Mesenchymal stem cell (in vitro differentiated cells and primary cell): ENCODE data around the gene ZCCHC7.

Source experiments
- DNase-seq: peaks from one replicate; pipeline ENCODE4 v3.0.0-alpha.2; 2013
- H2AFZ ChIP-seq: one replicate; pipeline ENCODE4 v1.6.1; 2013; ENCODE audit warnings: low read depth, mild to moderate bottlenecking, control low read depth, inconsistent platforms, low read length, moderate library complexity
- H2AK5ac ChIP-seq: 2 replicates; pipeline ENCODE4 v1.6.1; 2013; ENCODE audit warnings: low read length, moderate library complexity, mild to moderate bottlenecking, inconsistent platforms; ENCODE audit not compliant: severe bottlenecking
- H2BK120ac ChIP-seq: one replicate; pipeline ENCODE4 v1.6.1; 2013; ENCODE audit warnings: low read depth, mild to moderate bottlenecking, inconsistent platforms, low read length, moderate library complexity
- H2BK12ac ChIP-seq, 2 experiments: one replicate each; pipeline ENCODE4 v1.6.1; 2013; ENCODE audit warnings: inconsistent platforms in 2 of 2, low read length in 2 of 2, mild to moderate bottlenecking in 2 of 2, moderate library complexity in 2 of 2, control low read depth in 1 of 2
- H2BK15ac ChIP-seq: one replicate; pipeline ENCODE4 v1.6.1; 2013; ENCODE audit warnings: mild to moderate bottlenecking, low read depth, inconsistent platforms; ENCODE audit not compliant: poor library complexity, severe bottlenecking
- H2BK5ac ChIP-seq: 2 replicates; pipeline ENCODE4 v1.6.1; 2013; ENCODE audit warnings: low read depth, mild to moderate bottlenecking, low read length, control low read depth, inconsistent platforms; ENCODE audit not compliant: poor library complexity, severe bottlenecking
- H3K14ac ChIP-seq, 2 experiments: one replicate each; pipeline ENCODE4 v1.6.1; 2013; ENCODE audit warnings: inconsistent platforms in 2 of 2, low read length in 2 of 2, control low read depth in 1 of 2, mild to moderate bottlenecking in 1 of 2, moderate library complexity in 1 of 2
- H3K18ac ChIP-seq, 2 experiments: one replicate each; pipeline ENCODE4 v1.6.1; 2013; ENCODE audit warnings: inconsistent platforms in 2 of 2, low read length in 2 of 2, control low read depth in 1 of 2, low read depth in 1 of 2, mild to moderate bottlenecking in 1 of 2
- H3K23ac ChIP-seq, 2 experiments: one replicate each; pipeline ENCODE4 v1.6.1; 2013; ENCODE audit warnings: inconsistent platforms in 2 of 2, low read length in 2 of 2, mild to moderate bottlenecking in 2 of 2, moderate library complexity in 2 of 2, control low read depth in 1 of 2
- H3K27ac ChIP-seq: 2 replicates; pipeline ENCODE4 v1.5.1; 2013; ENCODE audit warnings: mild to moderate bottlenecking, moderate library complexity, low read length, control low read depth, inconsistent platforms; ENCODE audit not compliant: poor library complexity, severe bottlenecking
- H3K27me3 ChIP-seq, 2 experiments: 2 replicates each; pipeline versions ENCODE4 v1.6.1 to v1.7.0; 2013; ENCODE audit warnings: low read length in 2 of 2, mild to moderate bottlenecking in 2 of 2, moderate library complexity in 2 of 2, control low read depth in 1 of 2, inconsistent platforms in 1 of 2; ENCODE audit not compliant: control insufficient read depth in 1 of 2, insufficient read depth in 1 of 2
- H3K36me3 ChIP-seq, 2 experiments: 2 replicates each; pipeline versions ENCODE4 v1.6.1 to v1.7.0; 2013; ENCODE audit warnings: low read length in 2 of 2, control low read depth in 1 of 2, inconsistent platforms in 1 of 2, low read depth in 1 of 2, mild to moderate bottlenecking in 1 of 2; ENCODE audit not compliant: insufficient read depth in 2 of 2, control insufficient read depth in 1 of 2
- H3K4ac ChIP-seq, 2 experiments: one replicate each; pipeline ENCODE4 v1.6.1; 2013; ENCODE audit warnings: inconsistent platforms in 2 of 2, low read length in 2 of 2, mild to moderate bottlenecking in 2 of 2, moderate library complexity in 2 of 2, control low read depth in 1 of 2, low read depth in 1 of 2
- H3K4me1 ChIP-seq: 2 replicates; pipeline ENCODE4 v1.6.1; 2013; ENCODE audit warnings: low read depth, low read length, control low read depth; ENCODE audit not compliant: control insufficient read depth, insufficient read depth
- H3K4me2 ChIP-seq: 2 replicates; pipeline ENCODE4 v1.6.1; 2013; ENCODE audit warnings: low read length, mild to moderate bottlenecking, inconsistent platforms; ENCODE audit not compliant: poor library complexity, severe bottlenecking
- H3K4me3 ChIP-seq, 2 experiments: 2 replicates each; pipeline versions ENCODE4 v1.5.1 to v1.7.0; 2013; ENCODE audit warnings: low read length in 2 of 2, mild to moderate bottlenecking in 2 of 2, control low read depth in 1 of 2, low read depth in 1 of 2; ENCODE audit not compliant: insufficient read depth in 1 of 2
- H3K79me1 ChIP-seq: replicated peaks from 2 replicates; pipeline ENCODE4 v1.6.1; 2013; ENCODE audit warnings: mild to moderate bottlenecking, control low read depth, low read length, inconsistent platforms; ENCODE audit not compliant: poor library complexity, severe bottlenecking
- H3K9ac ChIP-seq: 2 replicates; pipeline ENCODE4 v1.7.0; 2013; ENCODE audit warnings: mild to moderate bottlenecking, low read length, moderate library complexity
- H3K9me3 ChIP-seq: 2 replicates; pipeline ENCODE4 v1.7.0; 2013; ENCODE audit warnings: mild to moderate bottlenecking, low read length; ENCODE audit not compliant: control insufficient read depth
- H4K8ac ChIP-seq: one replicate; pipeline ENCODE4 v1.6.1; 2013; ENCODE audit warnings: inconsistent platforms, mild to moderate bottlenecking, low read length, moderate library complexity
- H4K91ac ChIP-seq: one replicate; pipeline ENCODE4 v1.6.1; 2013; ENCODE audit warnings: mild to moderate bottlenecking, low read length, inconsistent platforms
- WGBS: methylation state at CpG from one replicate; pipeline ENCODE4 v1.1.7; 2013; ENCODE audit warnings: mixed read lengths; 5-methylcytosine and 5-hydroxymethylcytosine counted together

The ZCCHC7 gene

DNA sequence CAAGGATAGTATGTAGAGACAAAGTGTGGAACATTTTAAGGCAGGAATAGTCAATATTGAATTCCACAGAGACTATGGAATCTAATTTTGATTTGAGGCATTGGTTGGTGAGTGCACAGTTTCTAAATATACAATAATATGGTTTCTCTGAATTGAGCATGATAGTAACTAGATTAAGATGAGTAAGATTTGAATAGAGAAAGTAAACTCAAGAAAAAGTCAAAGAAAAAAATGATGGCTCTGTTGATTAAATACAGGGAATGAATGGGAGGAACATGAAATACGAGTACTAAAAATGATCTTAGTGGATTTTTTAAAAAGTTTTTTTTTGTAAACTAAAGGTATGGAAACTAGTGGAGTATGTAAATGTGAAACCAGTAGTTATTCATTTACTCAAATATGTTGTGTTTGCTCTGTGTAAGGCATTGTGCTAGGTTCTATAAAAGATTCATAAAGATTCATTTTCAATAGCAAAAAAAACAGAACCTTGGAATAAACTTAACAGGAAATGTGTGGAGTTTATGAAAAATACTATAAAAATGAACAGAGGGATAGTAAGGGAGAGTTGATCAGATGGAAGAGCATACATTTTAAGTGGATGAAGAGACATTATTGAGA is 101.2 kb downstream of the ZCCHC7 start:
- DNase-seq, result no peak
- H2BK15ac ChIP-seq, result no peak overlapping the region
- no peak overlapping the region for H3K9ac ChIP-seq
- H3K23ac ChIP-seq, result no peak overlapping the region
- H3K4me2 ChIP-seq, result no peak overlapping the region
- no peaks in the 10 kb centered on the region for H3K27me3 ChIP-seq
- no peaks in the 10 kb centered on the region for H3K36me3 ChIP-seq
- no peak overlapping the region for H2AFZ ChIP-seq
- H3K4me3 ChIP-seq, result no peak overlapping the region
- peaks cover 8% of the 10 kb centered on the region for H3K79me1 ChIP-seq
- H2BK120ac ChIP-seq, result no peak overlapping the region
- H3K9me3 ChIP-seq, result no peaks in the 10 kb centered on the region
- no peak overlapping the region for H4K8ac ChIP-seq
- H2AK5ac ChIP-seq, result no peak overlapping the region
- no peak overlapping the region for H3K4ac ChIP-seq
- H3K27ac ChIP-seq, result no peak overlapping the region
- no peak overlapping the region for H3K14ac ChIP-seq
- no peak overlapping the region for H3K18ac ChIP-seq
- WGBS, result 100% methylated on average over 1 of the region's 1 CpG
- H2BK12ac ChIP-seq, result no peak overlapping the region
- no peaks in the 10 kb centered on the region for H3K4me1 ChIP-seq
- H4K91ac ChIP-seq, result no peak overlapping the region
- H2BK5ac ChIP-seq, result no peak overlapping the region

DNA sequence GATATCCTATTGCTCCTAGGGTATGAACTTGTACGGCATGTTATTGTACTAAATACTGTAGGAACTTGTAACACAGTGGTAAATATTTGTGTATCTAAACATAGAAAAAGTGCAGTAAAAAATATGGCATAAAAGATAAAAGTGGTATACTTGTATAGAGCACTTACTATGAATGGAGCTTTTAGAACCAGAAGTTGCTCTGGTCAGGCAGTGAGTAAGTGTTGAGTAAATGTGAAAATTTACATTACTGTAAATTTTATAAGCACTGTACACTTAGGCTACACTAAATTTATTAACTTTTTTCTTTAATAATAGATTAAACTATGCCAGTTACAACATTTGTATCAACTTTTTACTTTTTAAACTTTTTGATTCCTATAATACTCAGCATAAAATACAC is 109.1 kb downstream of the ZCCHC7 start:
- Histone ChIP-seq H3K9ac (no peak overlapping the region), H3K36me3 (peaks cover 0 to 3% of the 10 kb centered on the region in 2 experiments), H3K27ac (no peak overlapping the region), H3K18ac (no peak overlapping the region), H3K79me1 (peaks cover 9% of the 10 kb centered on the region), H2AK5ac (no peak overlapping the region), H3K4me2 (no peak overlapping the region), H2BK120ac (no peak overlapping the region), H3K23ac (no peak overlapping the region), H4K91ac (no peak overlapping the region), H3K4me1 (no peaks in the 10 kb centered on the region), H2BK5ac (no peak overlapping the region), H2BK12ac (no peak overlapping the region), H3K9me3 (no peaks in the 10 kb centered on the region), H3K27me3 (no peaks in the 10 kb centered on the region), H3K4ac (no peak overlapping the region), H3K4me3 (no peak overlapping the region), H2AFZ (no peak overlapping the region), H3K14ac (no peak overlapping the region), H4K8ac (no peak overlapping the region), H2BK15ac (no peak overlapping the region)
- no peak for DNase-seq
- no CpG with 5 or more reads among the region's 1 CpG for WGBS

DNA sequence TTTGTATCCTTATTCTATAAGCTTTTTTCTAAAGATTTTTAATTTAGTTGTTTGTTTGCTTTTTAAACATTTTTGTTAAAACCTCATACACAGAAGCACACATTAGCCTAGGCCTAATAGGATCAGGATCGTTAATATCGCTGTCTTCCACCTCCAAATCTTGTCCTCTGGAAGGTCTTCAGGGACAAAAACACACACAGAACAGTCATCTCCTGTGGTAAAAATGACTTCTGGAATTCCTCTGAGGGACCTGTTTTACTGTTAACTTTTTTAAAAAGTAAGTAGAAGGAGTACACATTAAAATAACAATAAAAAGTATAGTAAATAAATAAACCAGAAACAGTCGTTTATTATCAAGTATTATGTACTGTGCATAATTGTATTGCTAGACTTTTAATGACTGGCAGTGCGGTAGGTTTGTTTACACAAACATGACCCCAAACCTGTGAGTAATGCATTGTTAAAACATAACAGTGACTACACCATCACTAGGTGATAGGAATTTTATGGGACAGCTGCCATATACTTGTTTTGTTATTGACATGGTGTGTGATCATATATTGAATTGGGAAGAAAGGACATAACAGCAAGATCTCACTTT is 109.6 kb downstream of the ZCCHC7 start:
- 49% methylated on average over 3 of the region's 4 CpGs for WGBS
- no peak overlapping the region for H3K4ac ChIP-seq
- no peaks in the 10 kb centered on the region for H3K9me3 ChIP-seq
- no peak overlapping the region for H2BK120ac ChIP-seq
- no peak overlapping the region for H3K9ac ChIP-seq
- DNase-seq, result peak; percentile 42
- no peak overlapping the region for H2AFZ ChIP-seq
- H2BK15ac ChIP-seq, result no peak overlapping the region
- peak overlapping the region in 1 of 2 experiments; percentile 62 for H3K18ac ChIP-seq
- no peak overlapping the region for H2BK5ac ChIP-seq
- H2AK5ac ChIP-seq, result no peak overlapping the region
- no peak overlapping the region for H3K23ac ChIP-seq
- no peaks in the 10 kb centered on the region for H3K27me3 ChIP-seq
- no peak overlapping the region for H4K8ac ChIP-seq
- H2BK12ac ChIP-seq, result no peak overlapping the region
- H3K4me2 ChIP-seq, result no peak overlapping the region
- H4K91ac ChIP-seq, result no peak overlapping the region
- H3K27ac ChIP-seq, result no peak overlapping the region
- H3K36me3 ChIP-seq, result peaks cover 0 to 3% of the 10 kb centered on the region in 2 experiments
- H3K4me1 ChIP-seq, result no peaks in the 10 kb centered on the region
- no peak overlapping the region for H3K14ac ChIP-seq
- peaks cover 6% of the 10 kb centered on the region for H3K79me1 ChIP-seq
- no peak overlapping the region for H3K4me3 ChIP-seq

DNA sequence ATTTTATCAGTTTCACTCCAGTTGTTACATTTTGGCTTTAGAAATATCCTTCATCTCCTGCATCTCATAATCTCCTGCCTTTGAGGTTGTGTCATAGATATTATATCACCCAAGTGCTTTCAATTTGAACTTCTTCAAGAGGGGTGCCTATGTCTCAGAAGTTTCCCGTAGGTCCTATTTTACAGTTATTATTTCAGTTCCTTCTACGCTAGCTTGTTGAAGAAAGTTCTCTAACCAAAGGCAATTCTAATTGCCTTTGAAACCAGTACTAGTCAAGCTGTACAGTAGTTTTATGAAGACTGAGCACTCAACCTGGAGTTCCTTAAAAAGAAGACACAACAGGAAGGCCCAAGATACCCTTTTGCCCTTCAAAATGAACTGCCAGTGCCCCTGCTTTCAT is 116.4 kb downstream of the ZCCHC7 start:
- H3K79me1 ChIP-seq, result peaks cover 9% of the 10 kb centered on the region
- no peak overlapping the region for H2BK120ac ChIP-seq
- H2BK12ac ChIP-seq, result no peak overlapping the region
- no peak overlapping the region for H3K14ac ChIP-seq
- H2AFZ ChIP-seq, result no peak overlapping the region
- no peak overlapping the region for H4K91ac ChIP-seq
- H3K4me3 ChIP-seq, result no peak overlapping the region
- H2BK15ac ChIP-seq, result no peak overlapping the region
- H2AK5ac ChIP-seq, result no peak overlapping the region
- H3K36me3 ChIP-seq, result peaks cover 0 to 3% of the 10 kb centered on the region in 2 experiments
- H3K4me1 ChIP-seq, result no peaks in the 10 kb centered on the region
- no peak overlapping the region for H3K27ac ChIP-seq
- no peak overlapping the region for H4K8ac ChIP-seq
- no peak overlapping the region for H3K4ac ChIP-seq
- no peak overlapping the region for H3K4me2 ChIP-seq
- WGBS, result 93% methylated on average over 2 of the region's 2 CpGs
- DNase-seq, result no peak
- no peak overlapping the region for H3K23ac ChIP-seq
- H2BK5ac ChIP-seq, result no peak overlapping the region
- H3K9me3 ChIP-seq, result no peaks in the 10 kb centered on the region
- no peak overlapping the region for H3K18ac ChIP-seq
- no peaks in the 10 kb centered on the region for H3K27me3 ChIP-seq
- H3K9ac ChIP-seq, result no peak overlapping the region
